T-cell (primary cell): ENCODE data around the gene CDC42EP5. TPM values are rescaled to one million over a fixed set of nuclear protein-coding genes. Genes with fewer than 3 reads are reported as not detected.
"Not testable (repeated sequence)": the region's sequence is repeated elsewhere in the genome, so short reads cannot be mapped to it uniquely, and the experiment has no call there.

Experiments
- ATAC-seq, 4 experiments: fragments of 200-7000 bp in 3 of 4; fragments of 150-1000 bp in 1 of 4; cut with Tn5 transposase; replicated peaks in 1 of 4; 1 replicate in 3 of 4; 2 replicates in 1 of 4; pipeline ENCODE4 v1.10.0; 2021; ENCODE audit warnings: moderate library complexity in 3 of 4, mild to moderate bottlenecking in 2 of 4, moderate number of reproducible peaks in 1 of 4
- CTCF ChIA-PET, 2 donors: fragments of 300-600 bp; sonication (Branson Sonifier 250); formaldehyde crosslinking; loops; one replicate each; lab custom pipeline; 2022; ENCODE audit warnings: antibody characterized with exemption in 2 of 2; lab: Charles Lee
- POLR2A ChIA-PET, 2 donors: fragments of 300-600 bp; sonication (Branson Sonifier 250); formaldehyde crosslinking; loops; one replicate each; lab custom pipeline; 2022; ENCODE audit warnings: antibody characterized with exemption in 2 of 2; lab: Charles Lee
- DNase-seq, 35 experiments: peaks; one replicate each; pipeline versions ENCODE4 v3.0.0 to v3.0.0-alpha.2; 2013 to 2023
- H3K27ac ChIP-seq: one replicate; pipeline ENCODE4 v1.5.1; 2013; ENCODE audit warnings: low read length
- H3K27me3 ChIP-seq, 2 experiments: replicated peaks in 1 of 2; 1 replicate in 1 of 2; 2 replicates in 1 of 2; pipeline versions ENCODE4 v1.6.1 to v1.7.0; 2013; ENCODE audit warnings: low read length in 1 of 2, mixed read lengths in 1 of 2; ENCODE audit not compliant: control insufficient read depth in 2 of 2, insufficient read depth in 2 of 2; ENCODE audit errors: extremely low read depth in 1 of 2
- H3K36me3 ChIP-seq, 2 donors: 1 replicate in 1 of 2; 2 replicates in 1 of 2; pipeline versions ENCODE4 v1.6.1 to v1.7.0; 2013; ENCODE audit warnings: low read length in 1 of 2; ENCODE audit not compliant: control insufficient read depth in 2 of 2, insufficient read depth in 1 of 2; ENCODE audit errors: extremely low read depth in 1 of 2
- H3K4me1 ChIP-seq, 2 experiments: 1 replicate in 1 of 2; 2 replicates in 1 of 2; pipeline versions ENCODE4 v1.6.1 to v1.7.0; 2013; ENCODE audit warnings: low read length in 2 of 2, mixed read lengths in 1 of 2; ENCODE audit not compliant: insufficient read depth in 2 of 2, control insufficient read depth in 1 of 2; ENCODE audit errors: extremely low read depth in 1 of 2
- H3K4me3 ChIP-seq, 2 donors: 1 replicate in 1 of 2; 2 replicates in 1 of 2; pipeline versions ENCODE4 v1.5.1 to v1.7.0; 2013; ENCODE audit warnings: mild to moderate bottlenecking in 2 of 2, low read length in 1 of 2, moderate library complexity in 1 of 2; ENCODE audit not compliant: control insufficient read depth in 1 of 2; ENCODE audit errors: extremely low read depth in 1 of 2
- H3K9me3 ChIP-seq: 2 replicates; pipeline ENCODE4 v1.7.0; 2013
- H3K27ac Mint-ChIP-seq, 2 donors: one replicate each; pipeline ENCODE4 v1.8.0; 2020 to 2021; ENCODE audit warnings: mild to moderate bottlenecking in 2 of 2, mixed read lengths in 2 of 2
- H3K27me3 Mint-ChIP-seq, 2 donors: one replicate each; pipeline ENCODE4 v1.8.0; 2021 to 2022; ENCODE audit warnings: mixed read lengths in 2 of 2
- H3K36me3 Mint-ChIP-seq: one replicate; pipeline ENCODE4 v1.8.0; 2021; ENCODE audit warnings: mixed read lengths
- H3K4me1 Mint-ChIP-seq, 3 donors: one replicate each; pipeline ENCODE4 v1.8.0; 2020 to 2022; ENCODE audit warnings: mixed read lengths in 3 of 3, mild to moderate bottlenecking in 1 of 3
- H3K4me3 Mint-ChIP-seq, 3 donors: one replicate each; pipeline ENCODE4 v1.8.0; 2020 to 2022; ENCODE audit warnings: mild to moderate bottlenecking in 3 of 3, mixed read lengths in 3 of 3, moderate library complexity in 3 of 3
- H3K9me3 Mint-ChIP-seq, 3 donors: one replicate each; pipeline ENCODE4 v1.8.0; 2020 to 2022; ENCODE audit warnings: mixed read lengths in 3 of 3
- WGBS: methylation state at CpG from one replicate; pipeline ENCODE4 v1.1.5; 2013; ENCODE audit warnings: missing lambda C conversion rate; ENCODE audit not compliant: insufficient coverage; 5-methylcytosine and 5-hydroxymethylcytosine counted together
- total RNA-seq, 35 experiments: library from RNA in 6 of 35; stranded (reverse) in 6 of 35; fragments of 120-200 nt in 1 of 35; gene quantifications; one replicate each; pipeline versions ENCODE4 v1.2.1 to v1.2.4 and lab custom pipeline; 2013 to 2026

Gene CDC42EP5
- total RNA-seq, 5 donors from 2014 or later (not counting 1 experiment from before 2014, with no cell fraction given), result 0.43 TPM; not detected in 4

DNA sequence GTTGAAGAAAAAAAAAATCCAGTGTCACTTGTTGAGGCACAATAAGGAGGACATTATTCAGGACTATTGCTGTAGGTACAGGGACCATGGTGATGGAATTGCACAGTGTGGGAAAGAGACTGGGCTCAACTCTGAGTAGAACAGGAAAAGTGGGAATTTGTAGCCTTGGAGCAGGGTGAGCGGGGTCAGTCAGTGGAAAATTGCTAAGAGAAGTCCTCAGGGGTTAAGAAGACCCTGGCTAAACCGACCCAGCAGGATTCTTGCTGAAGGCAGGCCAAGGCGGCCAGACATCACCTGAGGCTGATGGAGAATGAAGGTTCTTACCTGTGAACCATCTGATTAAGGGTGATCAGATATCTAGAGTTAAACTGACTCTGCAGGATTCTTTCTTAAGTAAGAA, 42.1 kb upstream of the CDC42EP5 start:
- H3K9me3 Mint-ChIP-seq, result peaks cover 0 to 5% (median 4%) of the 10 kb centered on the region in 3 donors
- Histone ChIP-seq H3K27me3 (peaks cover 0 to 13% of the 10 kb centered on the region in 2 experiments), H3K4me1 (peaks cover 0 to 5% of the 10 kb centered on the region in 2 experiments), H3K9me3 (no peaks in the 10 kb centered on the region), H3K36me3 (no peaks in the 10 kb centered on the region), H3K4me3 (no peak overlapping the region), H3K27ac (no peak overlapping the region)
- DNase-seq, result no peak
- H3K4me3 Mint-ChIP-seq, result no peak overlapping the region
- WGBS, result 69% methylated on average over 3 of the region's 3 CpGs
- CTCF ChIA-PET, result no interaction called here
- POLR2A ChIA-PET, result no interaction called here
- peaks cover 6 to 9% (median 8%) of the 10 kb centered on the region in 3 donors for H3K4me1 Mint-ChIP-seq
- no peak overlapping the region for H3K27ac Mint-ChIP-seq
- no peak for ATAC-seq
- H3K27me3 Mint-ChIP-seq, result peaks cover 12 to 33% of the 10 kb centered on the region in 2 donors
- no peaks in the 10 kb centered on the region for H3K36me3 Mint-ChIP-seq

DNA sequence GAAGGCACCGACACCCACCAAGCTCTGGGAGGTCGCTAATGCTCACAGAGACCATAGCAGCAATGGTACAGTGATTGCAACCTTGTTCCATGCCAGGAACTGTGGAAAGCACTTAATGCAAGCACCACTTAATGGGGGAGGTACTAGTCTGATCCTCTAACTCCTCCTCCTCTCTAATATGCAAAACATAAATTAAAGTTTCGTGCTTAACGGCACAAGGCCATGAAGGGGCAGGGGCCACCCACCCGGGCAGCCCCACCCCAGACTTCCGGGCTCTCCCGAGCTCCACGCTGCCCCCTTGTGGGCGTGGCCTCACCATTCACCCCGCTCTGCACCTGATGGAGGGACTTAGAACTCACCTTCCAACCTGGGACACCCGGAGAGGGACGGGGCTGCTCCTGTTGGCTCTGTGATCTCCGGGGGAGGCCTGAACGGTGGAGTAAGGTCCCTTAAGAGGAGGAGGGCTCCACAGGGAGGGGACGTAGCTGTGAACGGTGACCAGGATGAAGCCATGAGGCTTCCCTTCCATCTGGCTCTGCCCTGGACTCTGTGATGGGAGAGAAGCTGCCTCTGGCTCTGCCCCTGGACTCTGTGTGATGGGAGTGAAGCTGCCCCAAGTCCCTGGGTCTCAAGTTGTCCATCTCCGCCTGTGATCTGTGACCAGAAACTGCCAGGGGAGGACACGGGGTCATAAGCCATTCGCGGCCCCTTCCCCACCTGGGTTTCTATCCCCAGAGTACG, 36.3 kb upstream of the CDC42EP5 start:
- H3K4me3 Mint-ChIP-seq, POLR2A ChIA-PET: not testable (repeated sequence)

DNA sequence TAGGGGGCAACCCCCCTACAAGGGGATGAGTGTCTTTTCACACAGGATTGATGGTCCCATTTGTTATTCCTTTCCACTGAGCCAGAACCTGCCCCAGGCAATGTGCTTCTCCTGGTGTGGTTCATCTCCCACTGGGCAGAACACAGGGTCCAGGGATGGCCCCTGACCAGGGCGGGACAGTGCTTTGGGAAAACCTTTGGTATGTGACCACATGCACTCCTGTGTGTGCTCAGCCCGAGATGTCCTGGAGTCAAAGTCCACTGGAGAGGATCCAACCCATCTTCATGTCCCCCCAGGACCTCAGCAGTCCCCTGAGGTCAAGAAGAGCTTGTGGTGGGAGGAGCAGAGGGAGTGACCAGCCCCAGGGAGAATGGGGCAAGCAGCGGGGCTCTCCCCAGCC, 35.4 kb upstream of the CDC42EP5 start:
- H3K27ac ChIP-seq, H3K27me3 ChIP-seq, H3K9me3 ChIP-seq, ATAC-seq, H3K36me3 Mint-ChIP-seq, DNase-seq, H3K27ac Mint-ChIP-seq, H3K9me3 Mint-ChIP-seq, H3K36me3 ChIP-seq, H3K4me3 ChIP-seq, POLR2A ChIA-PET, CTCF ChIA-PET: not testable (repeated sequence)
- H3K4me3 Mint-ChIP-seq, result peak overlapping the region in 1 of 3 donors; percentile 45
- WGBS, result no CpG with 5 or more reads among the region's 3 CpGs
- peaks cover 12 to 24% (median 24%) of the 10 kb centered on the region in 3 donors for H3K4me1 Mint-ChIP-seq
- H3K27me3 Mint-ChIP-seq, result peaks cover 0 to 36% of the 10 kb centered on the region in 2 donors
- H3K4me1 ChIP-seq, result peaks cover 2 to 40% of the 10 kb centered on the region in 2 experiments

More for the DNA sequence above, 36.3 kb upstream of the CDC42EP5 start:
- H3K27ac ChIP-seq, H3K9me3 ChIP-seq, H3K9me3 Mint-ChIP-seq, H3K27ac Mint-ChIP-seq, H3K27me3 ChIP-seq, H3K4me3 ChIP-seq, H3K36me3 ChIP-seq, CTCF ChIA-PET, H3K36me3 Mint-ChIP-seq: not testable (repeated sequence)
- H3K4me1 Mint-ChIP-seq, result peaks cover 12 to 24% (median 24%) of the 10 kb centered on the region in 3 donors
- peak in 1 of 35 experiments; percentile 9 for DNase-seq
- WGBS, result no CpG with 5 or more reads among the region's 21 CpGs
- peak; percentile 66 to 80 (median 78) for ATAC-seq
- peaks cover 2 to 40% of the 10 kb centered on the region in 2 experiments for H3K4me1 ChIP-seq
- H3K27me3 Mint-ChIP-seq, result peaks cover 0 to 34% of the 10 kb centered on the region in 2 donors

DNA sequence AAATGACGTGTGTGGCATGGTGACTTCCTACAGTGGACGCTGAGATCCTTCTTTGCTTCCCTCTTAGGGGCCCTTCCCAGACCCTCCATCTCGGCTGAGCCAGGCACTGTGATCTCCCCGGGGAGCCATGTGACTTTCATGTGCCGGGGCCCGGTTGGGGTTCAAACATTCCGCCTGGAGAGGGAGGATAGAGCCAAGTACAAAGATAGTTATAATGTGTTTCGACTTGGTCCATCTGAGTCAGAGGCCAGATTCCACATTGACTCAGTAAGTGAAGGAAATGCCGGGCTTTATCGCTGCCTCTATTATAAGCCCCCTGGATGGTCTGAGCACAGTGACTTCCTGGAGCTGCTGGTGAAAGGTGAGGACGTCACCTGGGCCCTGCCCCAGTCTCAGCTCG, 34.7 kb upstream of the CDC42EP5 start:
- H3K4me1 ChIP-seq, result peaks cover 2 to 42% of the 10 kb centered on the region in 2 experiments
- no peak for ATAC-seq
- ChIA-PET POLR2A (no interaction called here), CTCF (no interaction called here)
- H3K36me3 ChIP-seq, result no peaks in the 10 kb centered on the region
- Mint-ChIP-seq H3K4me1 (peaks cover 12 to 29% (median 24%) of the 10 kb centered on the region in 3 donors), H3K9me3 (no peaks in the 10 kb centered on the region), H3K4me3 (peak overlapping the region in 1 of 3 donors; percentile 45), H3K27ac (no peak overlapping the region), H3K27me3 (peaks cover 0 to 30% of the 10 kb centered on the region in 2 donors), H3K36me3 (no peaks in the 10 kb centered on the region)
- no peak overlapping the region for H3K4me3 ChIP-seq
- no peak overlapping the region for H3K27ac ChIP-seq
- 100% methylated on average over 3 of the region's 12 CpGs for WGBS
- H3K27me3 ChIP-seq, result peaks cover 0 to 5% of the 10 kb centered on the region in 2 experiments
- no peaks in the 10 kb centered on the region for H3K9me3 ChIP-seq
- DNase-seq, result no peak

DNA sequence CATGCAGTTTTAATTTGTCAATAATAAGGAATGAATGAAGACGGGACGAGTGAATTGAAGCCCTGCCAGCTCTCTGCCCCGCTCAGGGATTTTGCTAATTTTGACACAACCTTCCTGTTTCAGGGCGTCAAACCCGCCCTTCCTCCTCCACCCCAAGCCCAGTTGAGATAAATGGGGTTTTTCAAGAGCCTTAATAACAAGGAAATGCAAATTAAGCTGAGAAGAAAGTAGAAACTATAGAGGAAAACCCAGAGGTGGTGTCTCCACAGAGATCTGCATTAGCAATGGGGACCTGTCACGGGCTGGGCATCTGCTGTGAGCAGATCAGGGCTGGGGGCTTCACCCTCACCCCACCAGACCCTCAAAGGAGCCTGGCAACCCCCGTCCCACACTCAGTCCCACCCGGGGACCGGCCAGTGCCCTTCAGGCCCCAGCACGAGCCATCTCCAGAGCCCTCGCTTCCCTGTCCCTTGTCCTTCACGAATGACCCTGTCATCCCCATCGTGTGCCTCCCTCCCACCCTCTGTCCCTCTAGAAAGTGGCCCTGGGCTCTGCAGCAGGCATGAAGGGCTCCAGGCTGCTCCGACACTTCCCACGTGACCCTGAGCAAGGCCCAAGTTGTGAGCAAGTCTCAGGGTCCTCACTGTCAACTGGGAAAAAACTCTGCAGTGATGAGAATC, 34.1 kb upstream of the CDC42EP5 start:
- H3K4me3 ChIP-seq, H3K27me3 ChIP-seq, H3K9me3 ChIP-seq, H3K36me3 Mint-ChIP-seq, POLR2A ChIA-PET, H3K36me3 ChIP-seq, CTCF ChIA-PET, DNase-seq, H3K9me3 Mint-ChIP-seq: not testable (repeated sequence)
- Histone ChIP-seq H3K4me1 (peaks cover 2 to 49% of the 10 kb centered on the region in 2 experiments), H3K27ac (peak overlapping the region; percentile 51)
- ATAC-seq, result peak; percentile 21 to 62 (median 45)
- Mint-ChIP-seq H3K27ac (peak overlapping the region in 1 of 2 donors; percentile 61), H3K4me3 (peak overlapping the region in 1 of 3 donors; percentile 45), H3K27me3 (peaks cover 0 to 31% of the 10 kb centered on the region in 2 donors), H3K4me1 (peaks cover 14 to 35% (median 24%) of the 10 kb centered on the region in 3 donors)
- no CpG with 5 or more reads among the region's 15 CpGs for WGBS

DNA sequence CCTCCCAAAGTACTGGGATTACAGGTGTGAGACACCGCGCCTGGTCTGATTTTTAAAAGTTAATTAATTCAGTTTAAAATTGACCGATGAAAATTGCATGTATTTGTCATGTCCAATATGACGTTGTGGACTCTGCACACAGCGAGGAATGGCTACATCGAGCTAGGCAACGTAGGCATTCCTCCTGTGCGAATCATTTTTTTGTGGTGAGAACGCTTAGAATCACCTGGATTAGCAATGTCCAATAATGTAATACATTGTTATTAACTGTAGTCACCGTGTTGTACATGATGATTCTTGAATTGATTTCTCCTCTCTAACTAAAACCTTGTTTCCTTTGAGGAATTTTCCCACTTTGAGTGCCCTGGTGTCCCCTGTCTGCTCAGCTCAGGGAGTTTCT, 33.0 kb upstream of the CDC42EP5 start:
- peak overlapping the region; percentile 40 for H3K27ac ChIP-seq
- POLR2A ChIA-PET, result no interaction called here
- DNase-seq (no peak), ATAC-seq (no peak)
- no peak overlapping the region for H3K4me3 ChIP-seq
- peak overlapping the region in 1 of 3 donors; percentile 45 for H3K4me3 Mint-ChIP-seq
- peaks cover 14 to 36% (median 24%) of the 10 kb centered on the region in 3 donors for H3K4me1 Mint-ChIP-seq
- H3K9me3 ChIP-seq, result no peaks in the 10 kb centered on the region
- peaks cover 2 to 51% of the 10 kb centered on the region in 2 experiments for H3K4me1 ChIP-seq
- H3K27me3 Mint-ChIP-seq, result peaks cover 0 to 35% of the 10 kb centered on the region in 2 donors
- CTCF ChIA-PET, result interaction anchor here in 1 of 2 donors (0.7 kb wide), 1 partner anchor 89 kb away, joined by 6 read pairs; no protein-coding TSS in a partner anchor
- peaks cover 0 to 11% of the 10 kb centered on the region in 2 experiments for H3K27me3 ChIP-seq
- no peaks in the 10 kb centered on the region for H3K36me3 ChIP-seq
- 63% methylated on average over 5 of the region's 10 CpGs for WGBS
- H3K27ac Mint-ChIP-seq, result peak overlapping the region; percentile 45 to 55
- H3K36me3 Mint-ChIP-seq, result no peaks in the 10 kb centered on the region
- no peaks in the 10 kb centered on the region for H3K9me3 Mint-ChIP-seq
